HCT116 (cell line): Measurements from ENCODE around the gene PRPH. TPM values are rescaled to one million over a fixed set of nuclear protein-coding genes. Genes with fewer than 3 reads are reported as not detected.
A peak's percentile ranks its signal among the peaks of the same experiment; 100 is the strongest.

ENCODE experiments used
- ATAC-seq: fragments of 200-7000 bp; cut with Tn5 transposase; 2 replicates; pipeline ENCODE4 v1.9.1; 2020; ENCODE audit warnings: mild to moderate bottlenecking, moderate library complexity
- BruUV-seq: library from RNA; stranded (reverse); fragments of 400-500 nt; replicated peaks from 2 replicates; lab custom pipeline; 2021; lab: Mats Ljungman, UMichigan
- CTCF ChIA-PET: fragments of 300-600 bp; sonication (Branson Sonifier 250); formaldehyde crosslinking; loops from one replicate; lab custom pipeline; 2021; ENCODE audit warnings: antibody characterized with exemption; lab: Charles Lee
- POLR2A ChIA-PET: fragments of 300-600, 350-600 bp; sonication (Branson Sonifier 250); formaldehyde crosslinking; loops from one replicate; lab custom pipeline; 2021; ENCODE audit warnings: antibody characterized with exemption; lab: Charles Lee
- RAD21 ChIA-PET, 2 experiments: fragments of 300-600 bp; sonication (Branson Sonifier 250); formaldehyde crosslinking; loops; one replicate each; lab custom pipeline; 2023; ENCODE audit warnings: low total read pairs in 2 of 2; ENCODE audit not compliant: uncharacterized antibody in 2 of 2, unreplicated experiment in 2 of 2, low non-redundant PET in 1 of 2; lab: Charles Lee
- DNase-seq: peaks from one replicate; pipeline ENCODE4 v3.0.0-alpha.2; 2010; ENCODE audit warnings: low read depth, low spot score
- H2AFZ ChIP-seq: fragments of 200-600 bp; shearing (Covaris generic), sonication (generic); 2 replicates; pipeline ENCODE4 v1.6.1; 2017; ENCODE audit warnings: low read depth, mixed run types, mixed read lengths, antibody characterized with exemption, low read length; ENCODE audit not compliant: poor library complexity, severe bottlenecking
- H3K27ac ChIP-seq: 2 replicates; pipeline ENCODE4 v1.5.1; 2012; ENCODE audit warnings: low read depth, low read length
- H3K27me3 ChIP-seq: fragments of 200-600 bp; sonication (generic); 2 replicates; pipeline ENCODE4 v1.6.1; 2016; ENCODE audit warnings: mixed run types, low read length, mixed read lengths; ENCODE audit not compliant: insufficient read depth
- H3K36me3 ChIP-seq, 2 experiments: fragments of 200-500 bp in 1 of 2; fragments of 200-600 bp in 1 of 2; sonication (Bioruptor generic) in 1 of 2; sonication (generic) in 1 of 2; 2 replicates each; pipeline versions ENCODE4 v1.5.1 to v1.6.1; 2014 to 2016; ENCODE audit warnings: low read length in 2 of 2, inconsistent platforms in 1 of 2, mixed read lengths in 1 of 2, mixed run types in 1 of 2; ENCODE audit not compliant: insufficient read depth in 2 of 2, control insufficient read depth in 1 of 2
- H3K4me1 ChIP-seq, 2 experiments: fragments of 200-600 bp in 1 of 2; sonication (generic) in 1 of 2; 2 replicates each; pipeline versions ENCODE4 v1.5.1 to v1.6.1; 2012 to 2017; ENCODE audit warnings: low read length in 2 of 2, inconsistent platforms in 1 of 2, mild to moderate bottlenecking in 1 of 2, mixed read lengths in 1 of 2, mixed run types in 1 of 2, moderate library complexity in 1 of 2; ENCODE audit not compliant: insufficient read depth in 2 of 2, control insufficient read depth in 1 of 2
- H3K4me2 ChIP-seq: fragments of 200-600 bp; sonication (generic); 2 replicates; pipeline ENCODE4 v1.6.1; 2017; ENCODE audit warnings: mixed run types, low read length, mixed read lengths
- H3K4me3 ChIP-seq, 2 experiments: fragments of 200-600 bp in 1 of 2; sonication (generic) in 1 of 2; replicated peaks in 1 of 2; 2 replicates each; pipeline ENCODE4 v1.5.1; 2011 to 2016; ENCODE audit warnings: low read length in 2 of 2, control low read depth in 1 of 2, low read depth in 1 of 2, mild to moderate bottlenecking in 1 of 2, mixed read lengths in 1 of 2, mixed run types in 1 of 2
- H3K79me2 ChIP-seq: fragments of 200-600 bp; sonication (generic); 2 replicates; pipeline ENCODE4 v1.6.1; 2017; ENCODE audit warnings: mild to moderate bottlenecking, mixed run types, low read length, moderate library complexity, mixed read lengths; ENCODE audit not compliant: insufficient read depth
- H3K9ac ChIP-seq: fragments of 200-600 bp; sonication (generic); 2 replicates; pipeline ENCODE4 v1.6.1; 2016; ENCODE audit warnings: low read length, mixed read lengths
- H3K9me2 ChIP-seq: fragments of 200-600 bp; sonication (generic), shearing (Covaris generic); 2 replicates; pipeline ENCODE4 v1.6.1; 2017; ENCODE audit warnings: mixed run types, mild to moderate bottlenecking, moderate library complexity; ENCODE audit not compliant: insufficient read depth
- H3K9me3 ChIP-seq, 2 experiments: fragments of 200-500 bp in 1 of 2; fragments of 200-600 bp in 1 of 2; sonication (Bioruptor generic) in 1 of 2; sonication (generic) in 1 of 2; 2 replicates each; pipeline ENCODE4 v1.6.1; 2014 to 2017; ENCODE audit warnings: low read length in 2 of 2, mixed read lengths in 2 of 2, inconsistent platforms in 1 of 2, low read depth in 1 of 2, mild to moderate bottlenecking in 1 of 2, mixed run types in 1 of 2, moderate library complexity in 1 of 2; ENCODE audit not compliant: control insufficient read depth in 1 of 2, insufficient read depth in 1 of 2
- H4K20me1 ChIP-seq: fragments of 200-600 bp; sonication (generic), shearing (Covaris generic); 2 replicates; pipeline ENCODE4 v1.6.1; 2017; ENCODE audit warnings: mixed run types, mild to moderate bottlenecking, moderate library complexity; ENCODE audit not compliant: insufficient read depth
- CBX3 ChIP-seq: IDR thresholded peaks from 2 replicates; pipeline ENCODE4 v1.6.1; 2012; ENCODE audit warnings: low read depth
- CEBPB ChIP-seq: IDR thresholded peaks from 2 replicates; pipeline ENCODE4 v1.6.1; 2012; ENCODE audit warnings: low read depth
- EGR1 ChIP-seq: IDR thresholded peaks from 2 replicates; pipeline ENCODE4 v1.6.1; 2012; ENCODE audit warnings: low read depth
- EZH2 ChIP-seq: fragments of 200-600 bp; sonication (generic); IDR thresholded peaks from 2 replicates; pipeline ENCODE4 v1.6.1; 2017; ENCODE audit warnings: antibody characterized with exemption, mixed run types
- JUND ChIP-seq: IDR thresholded peaks from 2 replicates; pipeline ENCODE4 v1.6.1; 2012
- SIN3A ChIP-seq: IDR thresholded peaks from 2 replicates; pipeline ENCODE4 v1.6.1; 2012; ENCODE audit warnings: low read depth
- SP1 ChIP-seq: IDR thresholded peaks from 2 replicates; pipeline ENCODE4 v1.6.1; 2012; ENCODE audit warnings: low read depth
- SRF ChIP-seq: IDR thresholded peaks from 2 replicates; pipeline ENCODE4 v1.6.1; 2012; ENCODE audit warnings: low read depth
- ZFX ChIP-seq: fragments of 450-650 bp; IDR thresholded peaks from 2 replicates; pipeline ENCODE4 v1.6.1; 2017
- ZNF274 ChIP-seq: fragments of 200-500 bp; sonication (Bioruptor generic); IDR thresholded peaks from 2 replicates; pipeline ENCODE4 v1.6.1; 2014; ENCODE audit warnings: mild to moderate bottlenecking, low read depth, low read length, inconsistent platforms
- intact Hi-C: fragments of 100-400 bp; cut with micrococcal nuclease; formaldehyde crosslinking; loops from 2 replicates; pipeline ENCODE4 v1.10.0; 2022
- total RNA-seq: library from RNA; stranded (reverse); gene quantifications from one replicate; pipeline ENCODE4 v1.2.1, GENCODE V29; 2021; ENCODE audit not compliant: unreplicated experiment
- TF ChIP-seq, protein P1 (sequence below): IDR thresholded peaks from 2 replicates; pipeline ENCODE4 v1.6.1; 2011; ENCODE audit warnings: mild to moderate bottlenecking, low read length, moderate library complexity; ENCODE audit not compliant: insufficient replicate concordance; ENCODE audit errors: extremely low read depth
- TF ChIP-seq, protein P2 (sequence below): IDR thresholded peaks from 2 replicates; pipeline ENCODE4 v1.6.1; 2012
- TF ChIP-seq, protein P3 (sequence below): IDR thresholded peaks from 2 replicates; pipeline ENCODE4 v1.6.1; 2012

PRPH gene
- total RNA-seq, 1 experiment from 2014 or later, result 6.7 TPM

DNA sequence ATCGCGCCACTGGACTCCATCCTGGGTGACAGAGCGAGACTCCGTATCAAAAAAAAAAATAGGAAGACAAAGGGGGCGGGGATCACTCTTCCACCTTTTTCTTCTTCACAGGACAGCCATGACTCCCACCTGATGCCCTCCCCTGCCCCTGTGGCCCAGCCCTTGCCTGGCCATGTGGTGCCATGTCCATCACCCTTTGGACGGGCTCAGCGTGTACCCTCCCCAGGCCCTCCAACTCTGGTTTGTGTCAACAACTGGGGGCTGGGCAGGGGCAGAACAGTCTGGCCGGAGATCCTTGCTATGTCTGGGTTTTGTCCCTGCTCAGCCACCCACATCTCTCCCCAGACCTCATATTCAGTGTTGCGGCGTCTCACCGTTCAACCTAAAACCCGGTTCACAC lies 33.9 kb downstream of the PRPH start:
- H3K27ac ChIP-seq, result no peak overlapping the region
- intact Hi-C loops, result no loop called here
- RAD21 ChIA-PET, result no interaction called here
- H3K9me3 ChIP-seq, result no peaks in the 10 kb centered on the region
- H4K20me1 ChIP-seq, result no peaks in the 10 kb centered on the region
- no peak overlapping the region for H3K4me3 ChIP-seq
- H3K9me2 ChIP-seq, result no peaks in the 10 kb centered on the region
- H3K4me2 ChIP-seq, result no peak overlapping the region
- H3K27me3 ChIP-seq, result no peaks in the 10 kb centered on the region
- no peak overlapping the region for H2AFZ ChIP-seq
- peaks cover 20% of the 10 kb centered on the region for H3K79me2 ChIP-seq
- H3K36me3 ChIP-seq, result peaks cover 16 to 37% of the 10 kb centered on the region in 2 experiments; a peak in 2 of 4 replicates
- H3K9ac ChIP-seq, result no peak overlapping the region
- ATAC-seq (no peak), DNase-seq (no peak)
- CTCF ChIA-PET, result no interaction called here
- POLR2A ChIA-PET, result interaction anchor here (0.7 kb wide), 1 partner anchor 62 kb away, joined by 3 read pairs; no protein-coding TSS in a partner anchor
- peaks cover 7 to 11% of the 10 kb centered on the region in 2 experiments; a peak in 3 of 4 replicates for H3K4me1 ChIP-seq
- no peak for TF ChIP-seq JUND
- no TSS peak for BruUV-seq

DNA sequence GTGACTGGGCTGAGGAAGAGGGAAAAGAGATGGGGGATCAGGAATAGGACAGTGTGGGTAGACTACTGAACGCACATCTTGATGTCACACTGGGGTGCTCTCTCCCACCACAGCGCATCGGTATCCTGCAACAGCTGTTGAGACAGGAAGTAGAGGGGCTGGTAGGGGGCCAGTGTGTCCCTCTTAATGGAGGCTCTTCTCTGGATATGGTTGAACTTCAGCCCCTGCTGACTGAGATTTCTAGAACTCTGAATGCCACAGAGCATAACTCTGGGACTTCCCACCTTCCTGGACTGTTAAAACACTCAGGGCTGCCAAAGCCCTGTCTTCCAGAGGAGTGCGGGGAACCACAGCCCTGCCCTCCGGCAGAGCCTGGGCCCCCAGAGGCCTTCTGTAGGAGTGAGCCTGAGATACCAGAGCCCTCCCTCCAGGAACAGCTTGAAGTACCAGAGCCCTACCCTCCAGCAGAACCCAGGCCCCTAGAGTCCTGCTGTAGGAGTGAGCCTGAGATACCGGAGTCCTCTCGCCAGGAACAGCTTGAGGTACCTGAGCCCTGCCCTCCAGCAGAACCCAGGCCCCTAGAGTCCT lies 35.2 kb downstream of the PRPH start:
- H3K4me2 ChIP-seq, result no peak overlapping the region
- ChIA-PET POLR2A (no interaction called here), RAD21 (no interaction called here), CTCF (interaction anchor here (3.3 kb wide), 2 partner anchors 17 to 28 kb away, joined by 41 to 80 read pairs; partner anchors contain the start of gene DNAJC22)
- BruUV-seq, result no TSS peak
- peaks cover 14 to 37% of the 10 kb centered on the region in 2 experiments; a peak in 2 of 4 replicates for H3K36me3 ChIP-seq
- no peak for ATAC-seq
- no peak overlapping the region for H2AFZ ChIP-seq
- no peak overlapping the region for H3K9ac ChIP-seq
- H3K27me3 ChIP-seq, result no peaks in the 10 kb centered on the region
- peaks cover 3 to 8% of the 10 kb centered on the region in 2 experiments; a peak in 2 of 4 replicates for H3K4me1 ChIP-seq
- H4K20me1 ChIP-seq, result no peaks in the 10 kb centered on the region
- 0 out of 2 replicates have a peak, but pooled peaks cover 11% of the 10 kb centered on the region for H3K79me2 ChIP-seq
- no peaks in the 10 kb centered on the region for H3K9me2 ChIP-seq
- no peaks in the 10 kb centered on the region for H3K9me3 ChIP-seq
- no peak for DNase-seq
- no peak overlapping the region for H3K4me3 ChIP-seq
- intact Hi-C loops, result no loop called here
- peak overlapping the region; percentile 10; the same call in 1 of the 2 replicates for H3K27ac ChIP-seq
- TF ChIP-seq ZNF274 (no peak), JUND (no peak), SIN3A (no peak), CEBPB (no peak), CBX3 (no peak), SRF (no peak), EZH2 (no peak), SP1 (no peak), ZFX (no peak), EGR1 (no peak)
- TF ChIP-seq, protein P1, sequence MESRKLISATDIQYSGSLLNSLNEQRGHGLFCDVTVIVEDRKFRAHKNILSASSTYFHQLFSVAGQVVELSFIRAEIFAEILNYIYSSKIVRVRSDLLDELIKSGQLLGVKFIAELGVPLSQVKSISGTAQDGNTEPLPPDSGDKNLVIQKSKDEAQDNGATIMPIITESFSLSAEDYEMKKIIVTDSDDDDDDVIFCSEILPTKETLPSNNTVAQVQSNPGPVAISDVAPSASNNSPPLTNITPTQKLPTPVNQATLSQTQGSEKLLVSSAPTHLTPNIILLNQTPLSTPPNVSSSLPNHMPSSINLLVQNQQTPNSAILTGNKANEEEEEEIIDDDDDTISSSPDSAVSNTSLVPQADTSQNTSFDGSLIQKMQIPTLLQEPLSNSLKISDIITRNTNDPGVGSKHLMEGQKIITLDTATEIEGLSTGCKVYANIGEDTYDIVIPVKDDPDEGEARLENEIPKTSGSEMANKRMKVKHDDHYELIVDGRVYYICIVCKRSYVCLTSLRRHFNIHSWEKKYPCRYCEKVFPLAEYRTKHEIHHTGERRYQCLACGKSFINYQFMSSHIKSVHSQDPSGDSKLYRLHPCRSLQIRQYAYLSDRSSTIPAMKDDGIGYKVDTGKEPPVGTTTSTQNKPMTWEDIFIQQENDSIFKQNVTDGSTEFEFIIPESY, result no peak
- TF ChIP-seq, protein P2, sequence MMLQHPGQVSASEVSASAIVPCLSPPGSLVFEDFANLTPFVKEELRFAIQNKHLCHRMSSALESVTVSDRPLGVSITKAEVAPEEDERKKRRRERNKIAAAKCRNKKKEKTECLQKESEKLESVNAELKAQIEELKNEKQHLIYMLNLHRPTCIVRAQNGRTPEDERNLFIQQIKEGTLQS, result no peak
- TF ChIP-seq, protein P3, sequence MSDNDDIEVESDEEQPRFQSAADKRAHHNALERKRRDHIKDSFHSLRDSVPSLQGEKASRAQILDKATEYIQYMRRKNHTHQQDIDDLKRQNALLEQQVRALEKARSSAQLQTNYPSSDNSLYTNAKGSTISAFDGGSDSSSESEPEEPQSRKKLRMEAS, result no peak
